ENCODE results near the gene PAIP2B.

DNA sequence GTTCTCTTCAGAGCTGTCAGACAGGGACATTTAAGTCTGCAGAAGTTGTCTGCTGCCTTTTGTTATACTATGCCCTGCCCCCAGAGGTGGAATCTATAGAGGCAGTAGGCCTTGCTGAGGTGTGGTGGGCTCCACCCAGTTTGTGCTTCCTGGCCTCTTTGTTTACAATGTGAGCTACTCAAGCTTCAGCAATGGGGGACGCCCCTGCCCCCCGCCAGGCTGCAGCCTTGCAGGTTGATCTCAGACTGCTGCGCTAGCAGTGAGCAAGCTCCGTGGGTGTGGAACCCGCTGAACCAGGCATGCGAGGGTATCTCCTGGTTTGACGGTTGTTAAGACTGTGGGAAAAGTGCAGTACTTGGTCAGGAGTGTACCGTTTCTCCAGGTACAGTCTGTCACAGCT, 24.0 kb upstream of the PAIP2B start:
- TF ChIP-seq FOXP2 (optimal IDR thresholded peaks at IDR 0.05; ENCODE audit: control extremely low read depth, extremely low read length, insufficient read depth) (no peak), POLR2AphosphoS5 (IDR thresholded peaks at IDR 0.05; ENCODE audit: borderline replicate concordance, low read depth, low read length) (no peak)

Measured in SK-N-MC (cell line).